Measurements from ENCODE around the gene PRKAR1A.

DNA sequence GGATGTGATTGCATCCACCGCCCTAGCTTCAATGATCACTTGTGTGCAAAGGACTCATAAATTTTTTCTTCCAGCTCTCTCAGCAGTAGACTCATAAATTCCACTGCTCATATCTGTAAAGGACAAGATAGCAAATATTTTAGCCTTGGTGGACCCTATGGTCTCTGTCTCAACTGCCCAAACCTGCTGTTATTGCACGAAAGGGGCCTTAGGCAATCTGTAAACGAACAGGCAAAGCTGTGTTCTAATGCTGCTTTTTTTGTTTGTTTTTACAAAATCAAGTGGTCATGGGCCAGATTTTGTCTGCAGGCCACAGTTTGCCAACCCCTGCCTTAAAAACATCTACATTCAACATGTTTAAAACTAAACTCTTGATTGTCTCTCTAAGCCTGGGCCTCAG is 54.8 kb downstream of the PRKAR1A start:
- TF ChIP-seq, protein P1, sequence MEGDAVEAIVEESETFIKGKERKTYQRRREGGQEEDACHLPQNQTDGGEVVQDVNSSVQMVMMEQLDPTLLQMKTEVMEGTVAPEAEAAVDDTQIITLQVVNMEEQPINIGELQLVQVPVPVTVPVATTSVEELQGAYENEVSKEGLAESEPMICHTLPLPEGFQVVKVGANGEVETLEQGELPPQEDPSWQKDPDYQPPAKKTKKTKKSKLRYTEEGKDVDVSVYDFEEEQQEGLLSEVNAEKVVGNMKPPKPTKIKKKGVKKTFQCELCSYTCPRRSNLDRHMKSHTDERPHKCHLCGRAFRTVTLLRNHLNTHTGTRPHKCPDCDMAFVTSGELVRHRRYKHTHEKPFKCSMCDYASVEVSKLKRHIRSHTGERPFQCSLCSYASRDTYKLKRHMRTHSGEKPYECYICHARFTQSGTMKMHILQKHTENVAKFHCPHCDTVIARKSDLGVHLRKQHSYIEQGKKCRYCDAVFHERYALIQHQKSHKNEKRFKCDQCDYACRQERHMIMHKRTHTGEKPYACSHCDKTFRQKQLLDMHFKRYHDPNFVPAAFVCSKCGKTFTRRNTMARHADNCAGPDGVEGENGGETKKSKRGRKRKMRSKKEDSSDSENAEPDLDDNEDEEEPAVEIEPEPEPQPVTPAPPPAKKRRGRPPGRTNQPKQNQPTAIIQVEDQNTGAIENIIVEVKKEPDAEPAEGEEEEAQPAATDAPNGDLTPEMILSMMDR (IDR thresholded peaks at IDR 0.05; ENCODE audit: insufficient read depth, low read length, poor library complexity, severe bottlenecking) = no peak
- no peak for TF ChIP-seq EZH2phosphoT487 (conservative IDR thresholded peaks at IDR 0.05; ENCODE audit: low read length)
